A549 treated with DMSO at 1 μM for 4 hours (cell line): ENCODE data around the gene IQGAP2. TPM values are rescaled to one million over a fixed set of nuclear protein-coding genes. Genes with fewer than 3 reads are reported as not detected.

Experiments
- total RNA-seq: library from RNA; stranded (reverse); fragments of 200-300 nt; extraction: Qiagen RNA extraction; gene quantifications from 5 replicates; pipeline ENCODE4 v1.2.3, GENCODE V29; 2022; ENCODE audit warnings: low read depth

The IQGAP2 gene
- 1.0 to 1.4 TPM (median 1.3 TPM) in 5 replicates for total RNA-seq

GRCh38 chr5:76402886-76403765, at the start of gene IQGAP2:
IQGAP2 (plus strand) TSS chr5:76403285; CDS start chr5:76403546, 261 bp downstream.

DNA sequence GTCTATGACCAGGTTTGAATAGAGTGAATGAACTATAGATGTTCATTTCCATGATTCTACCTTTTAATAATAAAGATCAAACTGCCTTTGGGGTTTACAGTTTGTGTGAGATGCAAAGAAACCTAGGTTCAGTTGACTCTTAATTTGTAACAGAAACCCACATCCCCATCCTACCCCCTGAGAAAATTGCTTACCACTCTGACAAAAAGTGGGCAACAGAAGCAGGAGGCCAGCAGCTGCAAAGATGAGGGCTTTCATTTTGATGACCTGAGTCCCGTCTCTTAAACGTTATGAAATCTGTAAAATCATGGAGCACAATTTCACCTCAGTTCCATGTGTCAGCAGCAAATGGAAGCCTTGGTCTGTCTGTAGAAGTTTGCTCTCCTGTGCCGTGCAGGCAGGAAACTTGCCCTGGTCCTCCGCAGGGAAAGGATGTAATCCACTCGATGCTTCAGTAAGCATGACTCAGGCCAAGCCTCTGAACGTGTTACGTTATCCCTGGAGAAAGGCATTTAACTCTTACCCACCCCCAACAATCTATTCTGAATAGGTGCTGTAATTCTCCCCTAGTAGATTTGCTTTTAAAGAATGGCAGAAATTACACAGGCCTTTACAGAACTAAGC, 220.0 kb downstream of the IQGAP2 start, which contains the start of gene F2RL2:
TSS of gene F2RL2 (minus strand) at position 431 of the 624 bp plus-strand sequence. CDS start at position 258, 173 bp downstream.

DNA sequence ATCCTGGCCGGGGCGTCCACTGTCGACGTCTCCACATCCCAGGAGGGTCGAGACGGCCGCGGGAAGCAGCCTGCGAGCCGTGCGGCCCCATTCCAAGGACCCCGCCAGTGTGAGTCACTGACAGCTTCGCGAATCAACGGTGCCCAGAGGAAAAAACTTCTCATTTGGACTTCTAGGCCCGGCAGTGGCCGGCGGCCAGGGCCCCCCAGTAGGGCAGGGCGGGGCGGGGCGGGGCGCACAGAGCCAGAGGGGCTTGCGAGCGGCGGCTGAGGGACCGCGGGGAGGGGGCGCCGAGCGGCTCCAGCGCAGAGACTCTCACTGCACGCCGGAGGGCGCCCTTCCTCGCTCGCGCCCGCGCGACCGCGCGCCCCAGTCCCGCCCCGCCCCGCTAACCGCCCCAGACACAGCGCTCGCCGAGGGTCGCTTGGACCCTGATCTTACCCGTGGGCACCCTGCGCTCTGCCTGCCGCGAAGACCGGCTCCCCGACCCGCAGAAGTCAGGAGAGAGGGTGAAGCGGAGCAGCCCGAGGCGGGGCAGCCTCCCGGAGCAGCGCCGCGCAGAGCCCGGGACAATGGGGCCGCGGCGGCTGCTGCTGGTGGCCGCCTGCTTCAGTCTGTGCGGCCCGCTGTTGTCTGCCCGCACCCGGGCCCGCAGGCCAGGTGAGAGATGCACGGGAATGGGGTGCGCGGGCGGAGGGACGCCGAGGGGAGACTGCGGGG, 312.8 kb downstream of the IQGAP2 start, which contains the start of gene F2R:
TSS of gene F2R (plus strand) at position 391 of the 720 bp plus-strand sequence. CDS start at position 573, 182 bp downstream.

Other genes with a start within 250 kb of the IQGAP2 start
- gene F2RL2, start 220.1 kb downstream of the IQGAP2 start, total RNA-seq: 6.0 to 6.8 TPM (median 6.6 TPM) in 5 replicates